Thyroid gland (tissue), 4 donors: Measurements from ENCODE around the gene GOLPH3L.

Experiments
- CTCF ChIP-seq, 6 experiments: fragments of 200-600 bp in 3 of 6; fragments of 450-650 bp in 3 of 6; sonication (generic) in 3 of 6; IDR thresholded peaks; one replicate each; pipeline ENCODE4 v1.5.1; 2016 to 2019; ENCODE audit warnings: antibody characterized with exemption in 6 of 6, mild to moderate bottlenecking in 2 of 6, inconsistent platforms in 1 of 6, moderate library complexity in 1 of 6
- POLR2A ChIP-seq, 2 donors: fragments of 450-650 bp; IDR thresholded peaks; one replicate each; pipeline ENCODE4 v1.6.1; 2017; ENCODE audit warnings: antibody characterized with exemption in 2 of 2, mild to moderate bottlenecking in 2 of 2, moderate library complexity in 1 of 2

GRCh38 chr1:150626150-150626549, 70.8 kb downstream of the GOLPH3L start:
- TF ChIP-seq CTCF (IDR thresholded peaks at IDR 0.05), result no peak
- TF ChIP-seq POLR2A (IDR thresholded peaks at IDR 0.05), result no peak
